Stimulated activated CD8-positive, alpha-beta memory T cell treated with anti-CD3 and anti-CD28 coated beads, Interleukin-7, amount 100 ng/mL, for 24 hours (primary cell): Measurements from ENCODE around the gene SMIM31.

Experiments used
- DNase-seq: peaks from one replicate; pipeline ENCODE4 v3.0.0-alpha.2; 2020; ENCODE audit warnings: low read depth

Gene SMIM31

GRCh38 chr4:164783976-164784375, 30.0 kb downstream of the SMIM31 start:
- DNase-seq: no peak

DNA sequence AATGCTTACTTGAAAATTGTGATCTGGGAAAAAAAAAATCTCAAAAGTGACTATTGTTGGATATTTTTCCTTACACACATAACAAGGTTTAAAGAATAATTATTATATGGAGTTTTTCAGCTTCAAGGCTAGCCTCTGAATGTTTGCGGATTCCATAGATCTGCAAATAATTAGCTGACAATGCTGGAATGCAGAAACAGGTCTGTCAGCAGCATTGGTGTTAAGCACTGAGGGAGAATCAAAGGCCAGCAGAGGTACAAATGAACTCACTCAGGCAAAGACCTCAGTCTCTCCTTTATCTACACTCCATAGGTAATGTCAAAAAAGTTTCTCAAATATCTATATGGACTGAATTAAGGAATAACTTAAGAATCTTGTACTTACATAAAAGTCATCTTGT, 35.1 kb downstream of the SMIM31 start:
- no peak for DNase-seq

- no peak for DNase-seq
Measured at GRCh38 chr4:164790249-164790648, 36.3 kb downstream of the SMIM31 start.

DNA sequence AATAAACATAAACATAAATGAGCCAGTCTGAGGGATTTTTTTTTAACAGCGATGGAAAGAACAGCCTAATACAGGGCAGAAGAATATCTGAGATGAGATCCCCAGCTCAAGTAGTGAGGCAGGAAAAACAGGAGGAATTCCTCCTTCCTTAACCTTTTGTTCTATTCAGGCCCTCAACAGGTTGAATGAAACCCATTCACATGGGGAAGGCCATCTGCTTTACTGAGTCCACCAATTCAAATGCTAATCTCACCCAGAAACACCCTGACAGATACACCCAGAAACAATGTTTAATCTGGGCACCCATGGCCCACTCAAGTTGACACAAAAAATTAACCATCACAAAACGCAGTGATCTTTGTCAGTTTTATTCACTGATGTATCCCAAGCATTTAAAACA, 45.5 kb downstream of the SMIM31 start:
- DNase-seq: no peak

DNA sequence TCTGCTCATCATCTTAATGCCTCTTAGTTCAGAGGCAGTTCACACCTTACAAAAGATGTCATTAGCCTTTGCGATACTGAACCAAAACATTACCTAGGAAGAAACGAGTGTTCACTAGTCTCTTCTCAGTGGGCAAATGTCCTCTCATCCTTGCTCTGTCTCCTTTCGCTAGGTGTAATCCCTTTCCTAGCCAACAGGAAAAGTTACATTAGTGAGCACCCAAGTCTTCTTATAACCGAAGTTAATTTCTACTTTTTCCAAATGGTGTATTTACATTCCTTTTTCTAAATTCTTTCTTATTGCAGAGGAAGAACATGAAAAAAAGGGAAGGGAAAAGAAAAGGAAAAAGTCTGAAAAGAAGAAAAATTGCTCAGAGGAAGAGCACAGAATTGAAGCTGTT, 46.9 kb downstream of the SMIM31 start:
- DNase-seq: no peak

DNA sequence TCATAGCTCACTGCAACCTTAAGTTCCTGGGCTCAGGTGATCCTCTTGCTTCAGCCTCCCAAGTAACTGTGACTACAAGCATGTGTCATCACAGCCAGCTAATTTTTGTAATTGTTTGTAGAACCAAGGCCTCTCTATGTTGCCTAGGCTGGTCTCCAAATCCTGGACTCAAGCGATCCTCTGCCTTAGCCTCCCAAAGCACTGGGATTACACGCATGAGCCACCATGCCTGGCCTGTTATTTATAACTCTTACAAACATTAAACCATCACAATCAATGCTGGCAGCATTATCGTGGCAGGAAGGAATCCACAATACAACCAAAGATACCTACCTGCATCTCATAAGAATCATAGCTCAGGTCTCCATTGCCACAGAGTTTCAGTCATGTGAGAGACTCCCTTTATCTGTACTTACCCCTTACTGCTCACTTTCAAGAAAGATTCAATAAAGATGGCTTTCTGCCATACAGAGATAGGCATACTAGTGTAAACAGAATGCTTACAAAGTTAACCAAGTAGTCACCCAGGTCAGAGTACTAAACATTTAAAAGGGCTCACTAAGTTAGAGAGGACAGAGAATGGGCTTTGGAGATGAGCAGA, 48.5 kb downstream of the SMIM31 start:
- DNase-seq: no peak

- DNase-seq: no peak
Measured at GRCh38 chr4:164803702-164804101, 49.8 kb downstream of the SMIM31 start.

GRCh38 chr4:164807611-164808010, 53.7 kb downstream of the SMIM31 start:
- DNase-seq: no peak

GRCh38 chr4:164813554-164813953, 59.6 kb downstream of the SMIM31 start:
- DNase-seq: no peak

- no peak for DNase-seq
Measured at GRCh38 chr4:164815711-164816110, 61.8 kb downstream of the SMIM31 start.

DNA sequence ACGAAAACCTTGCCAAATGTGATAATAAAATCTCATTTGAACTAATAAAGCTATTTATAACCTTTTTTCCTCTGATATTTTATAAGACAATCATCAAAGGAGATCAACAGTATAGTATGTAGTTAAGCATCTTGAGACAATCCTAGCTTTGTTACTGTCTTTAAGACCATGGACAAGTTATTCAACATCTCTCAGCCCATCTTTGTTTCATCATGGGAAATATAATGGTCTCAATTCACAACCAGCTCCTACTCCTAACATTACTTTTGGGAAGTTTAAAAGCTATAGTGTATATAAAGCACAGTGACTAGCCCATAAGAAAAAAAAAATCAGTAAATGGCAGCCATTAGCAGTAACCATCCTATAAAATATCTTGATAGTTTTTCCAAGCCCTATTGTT, 65.4 kb downstream of the SMIM31 start:
- DNase-seq: no peak

DNA sequence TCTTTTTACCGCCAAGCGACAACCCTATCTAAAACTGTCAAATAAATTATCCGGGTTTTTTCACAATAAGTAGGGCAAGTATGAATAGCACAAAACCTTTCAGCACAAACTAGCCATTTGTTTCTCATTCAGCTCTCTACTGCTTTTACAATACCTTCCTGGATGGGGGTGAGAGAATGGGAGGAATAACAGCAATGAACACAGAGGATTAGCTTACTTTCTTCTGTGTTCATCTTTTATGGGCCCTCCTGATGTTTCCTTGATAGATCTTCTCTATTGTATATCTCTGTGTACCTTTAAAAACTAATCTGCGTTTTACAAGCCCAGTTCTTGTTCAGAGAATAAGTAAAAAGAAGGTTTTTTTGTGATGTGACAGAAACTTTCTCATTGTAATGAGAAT, 67.8 kb downstream of the SMIM31 start:
- no peak for DNase-seq

DNA sequence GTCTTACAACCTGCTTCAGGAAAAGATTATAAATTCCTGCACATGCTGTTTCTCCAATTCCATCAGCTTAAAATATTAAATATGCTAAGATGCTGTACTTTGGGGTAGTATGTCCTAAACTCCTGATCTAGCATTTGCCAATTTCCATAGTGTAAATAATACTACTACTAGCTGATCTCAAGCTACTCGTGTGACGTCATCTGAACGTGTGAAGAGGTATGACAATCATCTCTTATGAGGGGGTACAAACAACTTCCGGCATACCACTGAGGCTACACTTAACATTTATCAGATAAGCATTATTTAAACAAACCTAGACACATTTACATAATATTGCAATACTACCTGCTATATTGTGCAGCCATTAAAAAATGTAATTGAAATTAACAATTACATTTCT, 70.7 kb downstream of the SMIM31 start:
- DNase-seq: no peak

GRCh38 chr4:164828955-164829354, 75.0 kb downstream of the SMIM31 start:
- DNase-seq: no peak

- DNase-seq: no peak
Measured at GRCh38 chr4:164846566-164846965, 92.6 kb downstream of the SMIM31 start.

DNA sequence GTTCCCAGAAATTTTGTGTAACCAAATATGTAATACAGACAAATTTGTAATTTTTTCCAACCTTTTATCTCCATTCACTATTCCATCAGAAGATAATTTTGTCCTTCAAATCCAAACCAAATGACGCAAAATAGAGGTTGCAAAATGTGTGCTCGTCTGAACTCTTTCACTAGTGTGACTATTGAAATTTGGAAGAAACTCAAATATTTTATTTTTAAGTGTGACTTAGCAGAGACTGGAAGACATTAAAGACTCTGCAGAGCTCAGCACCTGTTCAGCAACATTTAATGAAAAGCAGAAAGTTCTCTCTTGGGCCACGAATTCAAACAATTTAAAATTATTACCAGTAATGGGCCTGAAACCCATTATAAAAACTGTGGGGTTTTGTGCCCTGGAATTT, 93.1 kb downstream of the SMIM31 start:
- DNase-seq: no peak

DNA sequence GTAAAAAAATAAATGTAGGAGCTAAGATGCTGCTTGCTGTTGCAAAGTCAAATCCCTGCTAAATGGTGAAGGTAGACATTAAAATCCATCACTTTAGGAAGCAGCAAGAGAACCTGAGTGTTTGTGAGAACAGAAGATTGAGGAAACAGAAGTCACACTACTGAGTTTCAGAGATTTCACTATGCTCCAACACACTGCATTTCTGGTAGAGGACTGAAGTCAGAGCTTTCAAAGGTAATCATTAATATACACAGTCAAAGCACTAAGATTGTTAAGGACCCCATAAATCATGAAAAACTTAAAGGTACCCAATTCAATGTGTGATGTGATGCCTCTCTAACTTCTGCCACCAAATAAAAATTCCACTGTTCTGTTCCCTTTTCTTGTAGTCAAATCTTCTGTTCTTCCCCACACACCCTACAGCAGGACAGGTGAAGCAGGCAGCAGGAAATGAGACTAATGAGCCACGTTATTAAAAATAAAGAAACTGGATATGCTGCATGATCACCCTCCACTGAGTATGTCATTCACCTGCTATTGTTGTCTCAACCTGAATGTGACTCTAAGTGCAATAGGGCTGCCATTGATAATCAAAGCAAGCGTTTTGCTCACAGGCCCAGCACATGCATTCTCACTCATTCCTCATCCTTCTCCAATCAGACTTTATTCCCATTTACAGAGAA, 94.2 kb downstream of the SMIM31 start:
- DNase-seq: no peak
